ENCODE results near the gene NPC1L1.

DNA sequence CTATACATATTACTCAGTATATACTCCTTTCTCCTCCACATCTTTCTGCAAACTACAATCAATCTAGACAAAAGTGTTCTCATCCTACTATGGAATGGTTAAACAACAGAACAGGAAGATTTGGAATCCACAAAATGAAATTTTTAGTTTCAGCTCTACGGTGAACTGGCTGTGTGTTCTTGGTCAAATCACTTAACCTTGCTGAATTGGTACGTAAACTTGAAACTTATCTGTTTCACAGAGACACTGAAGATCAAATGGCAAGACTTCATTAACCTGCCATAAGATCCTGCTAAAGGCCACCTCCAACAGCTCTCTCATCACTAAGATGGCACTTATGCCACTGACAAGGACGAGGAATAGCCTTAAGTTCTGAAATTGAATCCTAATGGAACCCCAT, 52.2 kb downstream of the NPC1L1 start:
- TF ChIP-seq, protein P1, sequence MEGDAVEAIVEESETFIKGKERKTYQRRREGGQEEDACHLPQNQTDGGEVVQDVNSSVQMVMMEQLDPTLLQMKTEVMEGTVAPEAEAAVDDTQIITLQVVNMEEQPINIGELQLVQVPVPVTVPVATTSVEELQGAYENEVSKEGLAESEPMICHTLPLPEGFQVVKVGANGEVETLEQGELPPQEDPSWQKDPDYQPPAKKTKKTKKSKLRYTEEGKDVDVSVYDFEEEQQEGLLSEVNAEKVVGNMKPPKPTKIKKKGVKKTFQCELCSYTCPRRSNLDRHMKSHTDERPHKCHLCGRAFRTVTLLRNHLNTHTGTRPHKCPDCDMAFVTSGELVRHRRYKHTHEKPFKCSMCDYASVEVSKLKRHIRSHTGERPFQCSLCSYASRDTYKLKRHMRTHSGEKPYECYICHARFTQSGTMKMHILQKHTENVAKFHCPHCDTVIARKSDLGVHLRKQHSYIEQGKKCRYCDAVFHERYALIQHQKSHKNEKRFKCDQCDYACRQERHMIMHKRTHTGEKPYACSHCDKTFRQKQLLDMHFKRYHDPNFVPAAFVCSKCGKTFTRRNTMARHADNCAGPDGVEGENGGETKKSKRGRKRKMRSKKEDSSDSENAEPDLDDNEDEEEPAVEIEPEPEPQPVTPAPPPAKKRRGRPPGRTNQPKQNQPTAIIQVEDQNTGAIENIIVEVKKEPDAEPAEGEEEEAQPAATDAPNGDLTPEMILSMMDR (optimal IDR thresholded peaks at IDR 0.05 in 1 of 3, IDR thresholded peaks at IDR 0.05 in 1 of 3, conservative IDR thresholded peaks at IDR 0.05 in 1 of 3; ENCODE audit: extremely low read depth in 1 of 3, insufficient read depth in 2 of 3, low read length in 3 of 3), result no peak
- no peak for TF ChIP-seq EZH2 (IDR thresholded peaks at IDR 0.05; ENCODE audit: low read length)

Measured in keratinocyte (primary cell).